ENCODE data around the gene PBX2. TPM values are rescaled to one million over a fixed set of nuclear protein-coding genes. Genes with fewer than 3 reads are reported as not detected.
"Not testable (repeated sequence)": the region's sequence is repeated elsewhere in the genome, so short reads cannot be mapped to it uniquely, and the experiment has no call there.

The PBX2 gene
- polyA plus RNA-seq, 10 donors: 86.2 to 123 (median 103) TPM

DNA sequence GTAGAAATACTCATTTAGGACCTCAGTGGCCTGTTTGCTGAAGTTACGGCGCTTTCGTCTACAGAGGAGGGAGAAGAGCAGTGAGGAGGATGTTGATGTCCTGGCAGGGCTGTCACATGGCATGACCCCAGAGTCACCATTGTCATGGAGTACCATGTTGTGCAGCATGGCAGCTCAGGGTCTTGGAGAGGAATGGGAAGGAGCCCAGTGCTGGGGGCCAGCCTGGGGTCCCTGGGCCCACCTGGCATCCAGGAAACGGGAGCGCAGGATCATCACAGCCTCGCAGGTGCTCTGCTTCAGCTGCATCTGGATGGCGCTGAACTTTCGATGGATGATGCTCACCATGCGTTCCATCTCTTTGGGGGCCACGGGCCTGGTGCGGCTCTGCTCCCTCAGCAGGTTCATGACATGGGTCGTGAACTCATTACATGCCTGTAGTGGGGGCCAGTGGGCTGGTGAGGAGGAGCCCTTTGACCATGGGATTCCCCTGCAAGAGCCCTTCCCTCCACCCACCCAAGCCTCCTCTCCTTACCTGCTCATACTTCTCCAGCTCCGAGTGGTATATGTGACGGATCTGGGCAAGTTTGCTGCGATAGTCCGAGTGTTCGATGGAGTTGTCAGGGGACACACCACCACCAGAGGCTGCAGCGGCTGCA lies 2.1 kb downstream of the PBX2 start:
- not testable (repeated sequence) for DNase-seq

DNA sequence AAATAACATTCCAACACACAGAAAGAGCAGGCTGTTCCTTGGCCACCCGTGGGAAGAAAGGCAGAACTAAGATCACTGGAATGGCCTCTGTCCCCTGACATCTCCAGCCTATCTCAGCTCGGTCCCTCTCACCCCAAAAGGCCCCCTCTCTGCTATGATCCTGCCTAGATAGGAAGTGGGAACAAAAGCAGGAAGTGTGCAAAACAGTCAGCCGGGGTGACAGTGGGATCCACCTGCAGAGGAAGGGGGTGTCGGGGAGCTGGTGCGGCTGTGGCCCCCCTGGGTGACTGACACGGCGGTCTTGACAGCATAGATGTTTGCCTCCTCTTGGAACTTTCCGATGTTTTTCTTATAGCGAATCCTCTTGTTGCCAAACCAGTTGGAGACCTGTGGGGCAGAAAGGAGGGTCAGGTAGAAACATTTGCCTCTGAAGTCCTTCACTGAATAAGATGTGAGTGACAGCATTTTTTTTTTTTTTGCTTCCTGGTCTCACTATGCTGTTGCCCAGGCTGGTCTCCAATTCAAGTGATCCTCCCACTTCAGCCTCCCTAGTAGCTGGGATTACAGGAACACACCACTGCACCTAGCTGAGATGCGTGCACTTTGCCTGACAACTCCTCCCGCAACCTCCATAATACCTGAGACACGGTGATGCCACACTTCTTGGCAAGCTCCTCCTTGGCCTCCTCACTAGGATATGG lies 2.8 kb downstream of the PBX2 start:
- DNase-seq: no peak

GRCh38 chr6:32186151-32186840 lies 3.7 kb downstream of the PBX2 start:
- not testable (repeated sequence) for DNase-seq

DNA sequence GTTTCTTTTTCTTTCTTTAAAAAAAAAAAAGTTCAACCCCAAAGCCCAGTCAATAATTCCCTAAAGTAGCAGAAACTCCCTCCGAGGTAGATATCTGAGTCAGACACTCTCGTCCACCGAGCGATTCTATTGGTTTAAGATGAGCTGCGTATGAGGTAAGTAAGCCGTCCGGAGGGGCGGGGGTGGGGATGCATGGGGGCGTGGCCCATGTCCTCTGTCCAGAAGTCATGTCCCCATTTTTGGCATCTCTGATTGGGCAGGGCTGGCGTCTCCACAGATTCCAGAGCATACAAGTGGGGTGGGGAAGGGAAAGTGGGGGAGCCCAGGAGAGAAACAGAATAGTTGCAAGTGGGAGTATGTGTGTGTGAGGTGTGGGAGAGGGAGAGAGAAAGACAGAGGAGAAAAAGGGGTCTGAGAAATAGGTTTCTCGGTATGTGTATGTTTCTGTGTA lies 4.3 kb downstream of the PBX2 start:
- peak; percentile 53 to 74 (median 71) for DNase-seq

DNA sequence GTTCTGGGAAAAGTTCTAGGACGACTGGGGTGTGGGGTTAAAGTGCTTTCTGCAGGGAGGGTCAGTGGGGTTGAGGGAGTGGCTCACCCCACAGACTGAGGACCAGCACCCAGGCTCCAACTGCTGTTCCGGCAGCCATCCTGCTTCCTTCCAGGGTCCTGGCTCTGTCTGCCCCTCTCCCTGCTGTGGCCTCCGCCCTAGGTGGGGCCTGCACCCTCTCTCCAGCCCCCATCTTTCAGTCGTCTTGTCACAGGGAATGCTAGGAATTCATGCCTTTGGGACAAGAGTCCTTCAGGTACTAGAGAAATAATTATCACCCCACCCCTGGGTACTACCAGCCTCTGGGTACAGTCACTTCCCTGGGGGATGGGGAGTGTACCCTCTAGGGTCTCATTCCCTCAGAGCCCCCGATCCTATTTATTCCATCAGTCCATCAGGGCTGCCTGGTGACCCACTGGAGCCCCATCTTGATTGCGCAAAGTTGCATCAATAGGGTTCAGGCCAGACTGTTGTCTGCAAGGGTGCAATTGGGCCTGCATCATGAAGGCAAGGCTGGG lies 5.8 kb downstream of the PBX2 start, which contains the start of gene AGER:
Gene AGER (minus strand): TSS at position 170 of the 557 bp plus-strand sequence. CDS start 31 bp downstream, at position 139.
- no peak for DNase-seq

GRCh38 chr6:32183483-32184083 lies 6.4 kb downstream of the PBX2 start:
- no peak for DNase-seq

- no peak for DNase-seq
These were observed 7.0 kb downstream of the PBX2 start for GRCh38 chr6:32183030-32183429.

DNA sequence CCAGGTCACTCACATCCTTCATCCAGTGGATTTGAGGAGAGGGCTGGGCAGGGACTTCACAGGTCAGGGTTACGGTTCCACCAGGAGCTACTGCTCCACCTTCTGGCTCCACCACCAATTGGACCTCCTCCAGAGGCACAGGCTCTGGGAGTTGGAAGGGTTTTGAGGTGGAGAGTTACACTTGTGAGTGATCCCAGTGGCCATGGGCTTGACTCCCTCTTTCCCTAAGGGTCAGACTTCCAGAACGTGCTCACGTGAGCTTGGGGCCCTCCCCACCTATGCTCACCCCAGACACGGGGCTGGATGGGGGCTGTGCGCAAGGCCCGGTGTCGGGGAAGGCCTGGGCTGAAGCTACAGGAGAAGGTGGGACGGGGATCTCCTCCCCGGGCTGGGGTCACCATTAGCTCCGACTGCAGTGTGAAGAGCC lies 7.4 kb downstream of the PBX2 start:
- no peak for DNase-seq

- no peak for DNase-seq
These were observed 8.0 kb downstream of the PBX2 start for GRCh38 chr6:32181915-32182529.

DNA sequence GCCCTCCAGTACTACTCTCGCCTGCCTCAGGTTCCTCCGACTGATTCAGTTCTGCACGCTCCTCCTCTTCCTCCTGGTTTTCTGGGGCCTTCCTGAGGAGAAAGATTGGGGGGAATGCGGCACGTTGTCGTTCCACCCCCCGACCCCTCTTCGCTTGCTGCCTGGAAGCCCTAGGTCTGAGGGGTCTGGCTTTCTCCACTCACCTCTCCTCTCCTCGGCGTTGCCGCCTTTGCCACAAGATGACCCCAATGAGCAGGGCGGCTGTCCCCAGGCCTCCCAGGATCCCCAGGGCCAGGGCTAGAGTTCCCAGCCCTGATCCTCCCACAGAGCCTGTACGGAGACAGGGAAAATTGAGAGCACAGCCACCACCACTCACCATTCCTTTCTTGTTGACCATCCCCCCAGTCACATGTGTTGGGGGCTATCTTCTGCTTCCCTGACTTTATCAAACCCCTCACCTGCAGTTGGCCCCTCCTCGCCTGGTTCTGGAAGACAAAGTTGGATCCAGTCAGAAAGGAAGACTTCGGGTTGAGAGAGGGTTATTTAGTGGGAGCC lies 8.8 kb downstream of the PBX2 start:
- DNase-seq: no peak

DNA sequence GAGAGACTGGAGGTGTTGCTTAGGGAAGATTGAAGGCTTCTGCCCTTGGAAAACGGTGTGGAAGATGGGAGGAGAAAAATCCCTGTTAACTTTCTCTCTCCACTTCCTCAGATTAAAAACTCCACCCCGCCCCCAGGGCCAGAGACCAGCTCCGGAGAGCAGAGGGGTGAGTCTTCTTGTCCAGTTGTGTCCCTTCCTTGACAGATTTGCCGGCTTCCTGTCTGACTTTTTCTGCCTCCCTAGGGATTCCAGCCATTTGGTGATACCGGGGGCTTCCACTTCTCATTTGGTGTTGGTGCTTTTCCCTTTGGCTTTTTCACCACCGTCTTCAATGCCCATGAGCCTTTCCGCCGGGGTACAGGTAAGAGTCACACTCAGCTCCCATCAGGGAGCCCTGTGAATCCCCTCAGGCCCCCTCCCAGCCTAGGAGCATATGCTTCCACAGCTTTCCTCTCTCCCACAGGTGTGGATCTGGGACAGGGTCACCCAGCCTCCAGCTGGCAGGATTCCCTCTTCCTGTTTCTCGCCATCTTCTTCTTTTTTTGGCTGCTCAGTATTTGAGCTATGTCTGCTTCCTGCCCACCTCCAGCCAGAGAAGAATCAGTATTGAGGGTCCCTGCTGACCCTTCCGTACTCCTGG lies 10.1 kb downstream of the PBX2 start:
- no peak for DNase-seq

DNA sequence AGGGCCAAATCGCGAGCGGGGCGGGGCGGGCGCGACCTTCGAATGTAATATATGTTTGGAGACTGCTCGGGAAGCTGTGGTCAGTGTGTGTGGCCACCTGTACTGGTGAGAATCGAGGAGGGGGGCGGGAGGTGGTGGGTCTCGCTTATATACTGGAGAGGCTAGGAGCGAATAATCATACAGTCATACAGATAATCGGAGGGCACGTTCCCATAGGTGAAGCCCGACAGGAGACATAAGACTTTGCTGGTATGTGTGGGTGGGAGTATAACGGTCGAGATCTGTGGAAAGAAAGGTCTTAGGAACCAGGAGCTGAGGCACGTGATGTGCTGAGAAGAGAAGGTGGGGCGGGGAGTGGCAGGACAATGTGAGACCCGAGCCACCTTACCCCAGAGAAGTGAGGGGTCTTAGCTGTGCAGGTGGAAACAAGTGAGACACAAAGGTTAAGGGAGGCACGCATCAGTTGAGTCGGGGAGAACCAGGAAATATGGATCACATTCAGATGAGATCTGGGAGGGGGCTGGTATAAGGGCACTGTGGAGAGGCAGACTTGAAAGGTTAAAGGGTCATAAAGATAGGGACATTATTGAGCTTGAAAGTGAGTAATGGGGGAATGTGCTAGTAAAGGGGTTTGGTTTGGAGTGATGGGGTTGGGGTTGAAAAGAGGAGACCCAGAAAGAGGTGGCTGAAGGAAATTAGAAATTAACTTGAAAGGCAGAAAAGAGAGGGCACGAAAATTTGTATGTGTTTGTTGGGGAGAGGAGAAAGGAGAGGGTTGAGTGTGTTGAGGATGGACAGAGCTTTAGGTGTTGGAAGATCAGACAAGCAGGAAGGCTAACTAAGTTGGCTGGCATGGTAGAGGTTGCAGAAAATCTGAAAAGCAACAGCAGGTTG lies 11.2 kb downstream of the PBX2 start:
- DNase-seq: peak in 1 of 3 donors; percentile 34

DNA sequence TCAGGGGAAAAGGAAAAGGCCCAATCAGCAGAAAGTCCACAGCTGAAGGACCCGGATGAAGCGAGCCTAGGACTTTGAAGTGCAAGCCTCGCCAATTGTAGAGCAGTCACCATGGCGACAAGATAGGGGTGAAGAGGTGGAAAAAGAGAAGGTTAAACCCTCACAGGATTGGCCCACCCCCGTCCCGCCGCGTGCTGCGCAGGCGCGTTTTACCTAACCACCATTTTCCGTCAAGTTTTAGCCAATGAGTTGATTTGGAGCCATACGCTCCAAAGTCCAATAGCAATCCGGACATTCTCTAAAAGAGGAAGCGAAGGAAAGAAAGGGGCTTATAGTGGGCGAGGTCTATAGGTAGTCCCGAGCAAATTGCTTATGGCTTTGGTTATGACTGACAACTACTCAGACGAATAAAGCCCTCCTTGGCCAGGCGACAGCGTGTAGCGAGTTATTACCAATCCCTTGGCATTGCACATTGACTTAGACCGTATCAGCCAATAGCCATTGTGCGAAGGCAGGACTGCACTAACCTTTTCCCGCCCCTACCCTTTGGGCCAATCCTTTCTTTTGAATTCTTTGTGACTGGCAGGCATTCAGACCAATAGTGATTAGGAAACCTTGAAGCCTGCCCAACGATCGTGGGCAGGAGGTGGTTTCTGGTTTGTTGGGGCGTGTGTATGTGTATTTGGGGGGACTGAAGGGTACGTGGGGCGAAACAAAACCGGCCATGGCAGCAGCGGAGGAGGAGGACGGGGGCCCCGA lies 12.0 kb downstream of the PBX2 start, which contains the start of gene RNF5:
Gene RNF5 (plus strand): TSS at position 618 of the 759 bp plus-strand sequence. CDS start 107 bp downstream, at position 725.
- DNase-seq: peak; percentile 99 to 100 (median 100)

DNA sequence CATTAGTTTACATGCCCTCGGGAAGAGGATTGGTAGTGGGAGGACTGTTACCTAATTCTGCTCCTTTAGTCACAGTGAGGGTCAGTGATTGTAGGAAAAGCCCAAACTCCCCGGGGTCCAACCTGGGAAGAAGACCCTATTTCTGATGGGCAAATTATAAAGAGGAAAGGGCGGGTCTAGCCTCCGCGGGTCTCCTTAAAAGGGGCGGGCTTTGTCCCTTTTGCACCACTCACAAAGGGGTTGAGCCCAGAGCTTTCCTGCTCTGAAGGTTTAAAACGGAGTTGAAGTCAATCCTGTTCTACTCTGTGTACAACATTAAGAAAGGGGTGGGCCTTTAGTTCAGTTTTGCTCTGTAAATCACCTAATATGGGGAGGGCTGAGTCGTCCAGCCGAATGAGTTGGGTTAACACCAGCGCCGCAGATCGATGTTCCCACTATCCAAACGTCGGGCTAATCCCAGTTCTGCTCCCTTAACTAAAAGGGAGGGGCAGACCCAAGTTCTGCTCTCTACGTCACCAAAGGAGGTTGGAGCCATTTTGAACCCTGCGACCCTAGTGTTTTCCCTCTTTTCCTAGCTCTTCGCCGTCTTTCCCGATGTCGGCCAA lies 12.7 kb downstream of the PBX2 start:
- no peak for DNase-seq

- no peak for DNase-seq
These were observed 13.4 kb downstream of the PBX2 start for GRCh38 chr6:32176476-32177182.

- peak; percentile 97 to 99 (median 98) for DNase-seq
These were observed 14.1 kb downstream of the PBX2 start, which contains the start of gene AGPAT1 for GRCh38 chr6:32175711-32176475. AGPAT1 (minus strand) TSS chr6:32176084; CDS start chr6:32171496, 4,588 bp downstream.

Measured in muscle of back (tissue), 11 donors.